Muscle of leg (tissue), 11 donors: Measurements from ENCODE around the gene YTHDF1. TPM values are rescaled to one million over a fixed set of nuclear protein-coding genes. Genes with fewer than 3 reads are reported as not detected.
A peak's percentile ranks its signal among the peaks of the same experiment; 100 is the strongest.

Experiments used
- DNase-seq: peaks from one replicate; pipeline ENCODE4 v3.0.0; 2013
- H3K27ac ChIP-seq: one replicate; pipeline ENCODE4 v1.5.1; 2013; ENCODE audit warnings: mild to moderate bottlenecking, low read length, control low read depth
- H3K27me3 ChIP-seq: one replicate; pipeline ENCODE4 v1.6.1; 2013; ENCODE audit warnings: low read length; ENCODE audit not compliant: control insufficient read depth, insufficient read depth
- H3K36me3 ChIP-seq: one replicate; pipeline ENCODE4 v1.6.1; 2013; ENCODE audit warnings: low read length; ENCODE audit not compliant: control insufficient read depth, insufficient read depth
- H3K4me1 ChIP-seq: one replicate; pipeline ENCODE4 v1.6.1; 2013; ENCODE audit warnings: low read length; ENCODE audit not compliant: control insufficient read depth, insufficient read depth
- H3K4me3 ChIP-seq: one replicate; pipeline ENCODE4 v1.5.1; 2013; ENCODE audit warnings: low read length, control low read depth
- H3K9me3 ChIP-seq: replicated peaks from 2 replicates; pipeline ENCODE4 v1.6.1; 2013; ENCODE audit warnings: low read depth, low read length; ENCODE audit not compliant: control insufficient read depth
- WGBS: methylation state at CpG from one replicate; pipeline ENCODE4 v1.1.5; 2013; ENCODE audit warnings: missing lambda C conversion rate; ENCODE audit not compliant: insufficient coverage; 5-methylcytosine and 5-hydroxymethylcytosine counted together
- polyA plus RNA-seq, 8 donors: library from polyadenylated mRNA; unstranded; fragments of 120-200 nt; gene quantifications; one replicate each; pipeline versions ENCODE4 v1.2.1 to v1.2.3, GENCODE V29; 2013; ENCODE audit warnings: inconsistent platforms in 1 of 8, low replicate concordance in 1 of 8; ENCODE audit not compliant: insufficient read length in 8 of 8, insufficient read depth in 1 of 8
- total RNA-seq: library from RNA; stranded (reverse); fragments of 120-200 nt; gene quantifications from one replicate; pipeline ENCODE4 v1.2.4, GENCODE V29; 2013

YTHDF1 gene
- total and polyA plus RNA-seq, 9 donors: 16.8 to 34.7 (median 28.4) TPM

GRCh38 chr20:63179687-63180568, 36.0 kb downstream of the YTHDF1 start:
- Histone ChIP-seq H3K27me3 (peaks cover 74% of the 10 kb centered on the region), H3K4me1 (peaks cover 11% of the 10 kb centered on the region), H3K9me3 (no peaks in the 10 kb centered on the region), H3K27ac (no peak overlapping the region), H3K36me3 (no peaks in the 10 kb centered on the region), H3K4me3 (no peak overlapping the region)
- DNase-seq: no peak
- 26% methylated on average over 9 of the region's 14 CpGs for WGBS

- Histone ChIP-seq H3K4me1 (peaks cover 11% of the 10 kb centered on the region), H3K36me3 (no peaks in the 10 kb centered on the region), H3K9me3 (no peaks in the 10 kb centered on the region), H3K27me3 (peaks cover 82% of the 10 kb centered on the region), H3K27ac (no peak overlapping the region), H3K4me3 (no peak overlapping the region)
- DNase-seq: peak; percentile 23
- WGBS: 1% methylated on average over 74 of the region's 74 CpGs
These were observed 36.8 kb downstream of the YTHDF1 start for GRCh38 chr20:63178889-63179686.

- H3K9me3 ChIP-seq: no peaks in the 10 kb centered on the region
- no peak overlapping the region for H3K4me3 ChIP-seq
- WGBS: under 1% methylated on average over 48 of the region's 49 CpGs
- no peak for DNase-seq
- no peak overlapping the region for H3K27ac ChIP-seq
- peaks cover 89% of the 10 kb centered on the region for H3K27me3 ChIP-seq
- H3K4me1 ChIP-seq: peaks cover 11% of the 10 kb centered on the region
- no peaks in the 10 kb centered on the region for H3K36me3 ChIP-seq
These were observed 37.5 kb downstream of the YTHDF1 start for GRCh38 chr20:63178446-63178820.

- H3K4me3 ChIP-seq: no peak overlapping the region
- WGBS: under 1% methylated on average over 88 of the region's 90 CpGs
- no peak overlapping the region for H3K27ac ChIP-seq
- DNase-seq: no peak
- no peaks in the 10 kb centered on the region for H3K36me3 ChIP-seq
- H3K4me1 ChIP-seq: peaks cover 11% of the 10 kb centered on the region
- H3K27me3 ChIP-seq: peaks cover 90% of the 10 kb centered on the region
- H3K9me3 ChIP-seq: no peaks in the 10 kb centered on the region
These were observed 38.0 kb downstream of the YTHDF1 start for GRCh38 chr20:63177785-63178445.

GRCh38 chr20:63177134-63177784, 38.7 kb downstream of the YTHDF1 start:
- Histone ChIP-seq H3K27ac (no peak overlapping the region), H3K4me3 (no peak overlapping the region), H3K36me3 (no peaks in the 10 kb centered on the region), H3K27me3 (peaks cover 89% of the 10 kb centered on the region), H3K4me1 (peaks cover 11% of the 10 kb centered on the region), H3K9me3 (no peaks in the 10 kb centered on the region)
- 1% methylated on average over 83 of the region's 96 CpGs for WGBS
- DNase-seq: no peak

GRCh38 chr20:63176427-63177133, 39.4 kb downstream of the YTHDF1 start:
- H3K4me3 ChIP-seq: no peak overlapping the region

GRCh38 chr20:63176034-63176426, 39.9 kb downstream of the YTHDF1 start:
- DNase-seq: no peak
- Histone ChIP-seq H3K27me3 (peaks cover 94% of the 10 kb centered on the region), H3K36me3 (no peaks in the 10 kb centered on the region), H3K9me3 (no peaks in the 10 kb centered on the region), H3K4me3 (no peak overlapping the region), H3K27ac (no peak overlapping the region), H3K4me1 (peaks cover 11% of the 10 kb centered on the region)
- 1% methylated on average over 15 of the region's 15 CpGs for WGBS

More at GRCh38 chr20:63176427-63177133, 39.4 kb downstream of the YTHDF1 start:
- 4% methylated on average over 49 of the region's 49 CpGs for WGBS
- Histone ChIP-seq H3K36me3 (no peaks in the 10 kb centered on the region), H3K27ac (no peak overlapping the region), H3K27me3 (peaks cover 91% of the 10 kb centered on the region), H3K9me3 (no peaks in the 10 kb centered on the region), H3K4me1 (peaks cover 11% of the 10 kb centered on the region)
- DNase-seq: no peak

GRCh38 chr20:63175038-63175895, 40.7 kb downstream of the YTHDF1 start:
- WGBS: 1% methylated on average over 44 of the region's 77 CpGs
- peaks cover 11% of the 10 kb centered on the region for H3K4me1 ChIP-seq

More at GRCh38 chr20:63175038-63175895, 40.7 kb downstream of the YTHDF1 start:
- H3K27ac ChIP-seq: no peak overlapping the region
- H3K36me3 ChIP-seq: no peaks in the 10 kb centered on the region
- no peak overlapping the region for H3K4me3 ChIP-seq
- H3K27me3 ChIP-seq: peaks cover 93% of the 10 kb centered on the region
- no peak for DNase-seq
- H3K9me3 ChIP-seq: no peaks in the 10 kb centered on the region
